Keratinocyte (primary cell): ENCODE measurements around the gene ITGB6. TPM values are rescaled to one million over a fixed set of nuclear protein-coding genes. Genes with fewer than 3 reads are reported as not detected.

Experiments
- DNase-seq: peaks from one replicate; pipeline ENCODE4 v3.0.0-alpha.2; 2011; ENCODE audit warnings: low read depth, missing footprints, low spot score
- FAIRE-seq: peaks from 2 replicates; lab custom pipeline; 2011; peaks lifted over from hg19 to GRCh38; lab: Jason Lieb, UNC
- H2AFZ ChIP-seq: 2 replicates; pipeline ENCODE4 v1.6.0; 2012; ENCODE audit warnings: low read length, control low read depth, inconsistent platforms; ENCODE audit not compliant: control insufficient read depth
- H3K27ac ChIP-seq: 2 replicates; pipeline ENCODE4 v1.5.1; 2011; ENCODE audit warnings: low read length; ENCODE audit not compliant: control insufficient read depth, insufficient read depth
- H3K27me3 ChIP-seq: 3 replicates; pipeline ENCODE4 v1.6.0; 2011; ENCODE audit warnings: low read length; ENCODE audit not compliant: control insufficient read depth, insufficient read depth; ENCODE audit errors: extremely low read depth
- H3K36me3 ChIP-seq, 2 experiments: 2 replicates in 1 of 2; 3 replicates in 1 of 2; pipeline ENCODE4 v1.5.1; 2011; ENCODE audit warnings: low read length in 2 of 2, mild to moderate bottlenecking in 1 of 2; ENCODE audit not compliant: control insufficient read depth in 2 of 2, insufficient read depth in 2 of 2; ENCODE audit errors: extremely low read depth in 1 of 2
- H3K4me1 ChIP-seq: 3 replicates; pipeline ENCODE4 v1.5.1; 2011; ENCODE audit warnings: low read length; ENCODE audit not compliant: control insufficient read depth, insufficient read depth; ENCODE audit errors: extremely low read depth
- H3K4me2 ChIP-seq: 3 replicates; pipeline ENCODE4 v1.6.0; 2011; ENCODE audit warnings: low read depth, low read length; ENCODE audit not compliant: control insufficient read depth, insufficient read depth; ENCODE audit errors: extremely low read depth
- H3K4me3 ChIP-seq, 3 experiments: fragments of 200-600 bp in 1 of 3; sonication (generic) in 1 of 3; 2 replicates in 2 of 3; 3 replicates in 1 of 3; pipeline ENCODE4 v1.5.1; 2011 to 2016; ENCODE audit warnings: low read length in 3 of 3, mild to moderate bottlenecking in 3 of 3, control low read depth in 2 of 3, inconsistent platforms in 1 of 3, low read depth in 1 of 3, mixed read lengths in 1 of 3, mixed run types in 1 of 3, moderate library complexity in 1 of 3; ENCODE audit not compliant: control insufficient read depth in 2 of 3, insufficient read depth in 2 of 3; ENCODE audit errors: extremely low read depth in 1 of 3
- H3K79me2 ChIP-seq: 2 replicates; pipeline ENCODE4 v1.6.0; 2012; ENCODE audit warnings: low read length; ENCODE audit not compliant: control insufficient read depth, insufficient read depth
- H3K9ac ChIP-seq: 3 replicates; pipeline ENCODE4 v1.6.0; 2011; ENCODE audit warnings: low read length; ENCODE audit not compliant: control insufficient read depth, insufficient read depth; ENCODE audit errors: extremely low read depth
- H3K9me1 ChIP-seq: 3 replicates; pipeline ENCODE4 v1.6.0; 2011; ENCODE audit warnings: low read length; ENCODE audit not compliant: control insufficient read depth, insufficient read depth; ENCODE audit errors: extremely low read depth
- H3K9me3 ChIP-seq: 2 replicates; pipeline ENCODE4 v1.5.1; 2012; ENCODE audit warnings: low read depth, low read length; ENCODE audit not compliant: control insufficient read depth
- H4K20me1 ChIP-seq: 3 replicates; pipeline ENCODE4 v1.6.0; 2011; ENCODE audit warnings: low read length; ENCODE audit not compliant: control insufficient read depth, insufficient read depth; ENCODE audit errors: extremely low read depth
- CTCF ChIP-seq, 3 experiments: IDR thresholded peaks in 1 of 3; conservative IDR thresholded peaks in 1 of 3; optimal IDR thresholded peaks in 1 of 3; 2 replicates in 2 of 3; 3 replicates in 1 of 3; pipeline versions ENCODE3 to v1.5.1; 2011; ENCODE audit warnings: low read length in 3 of 3, mild to moderate bottlenecking in 3 of 3, moderate library complexity in 2 of 3, control low read depth in 1 of 3, inconsistent platforms in 1 of 3; ENCODE audit not compliant: insufficient read depth in 2 of 3; ENCODE audit errors: extremely low read depth in 1 of 3
- EZH2 ChIP-seq: IDR thresholded peaks from one replicate; pipeline ENCODE4 v1.6.1; 2012; ENCODE audit warnings: inconsistent platforms, mild to moderate bottlenecking, low read length, moderate library complexity
- dilution Hi-C: fragments of 300-500 bp; cut with MboI; formaldehyde crosslinking; loops from one replicate; pipeline ENCODE4 v1.7.0; 2020; ENCODE audit warnings: low sequenced_read_pairs; ENCODE audit not compliant: extremely low pct_ligation_motif_present
- polyA plus RNA-seq, 5 experiments: library from polyadenylated mRNA; depleted of rRNA in 3 of 5; stranded (reverse) in 3 of 5; stranded (forward) in 1 of 5; unstranded in 1 of 5; fragments of >200 nt; gene quantifications; 1 replicate in 1 of 5; 2 replicates in 3 of 5; 3 replicates in 1 of 5; pipeline versions ENCODE4 v1.2.1 to v1.2.3, GENCODE V29; 2011 to 2012; ENCODE audit warnings: missing spikeins in 2 of 5, low read depth in 1 of 5, low replicate concordance in 1 of 5

Gene ITGB6
- polyA plus RNA-seq, 1 donor (not counting 4 experiments of a cell fraction or from before 2014, with no cell fraction given), result 183 TPM

- peaks cover 0 to 3% of the 10 kb centered on the region in 2 experiments for H3K36me3 ChIP-seq
- peaks cover 2% of the 10 kb centered on the region for H3K79me2 ChIP-seq
- no peak overlapping the region for H3K4me3 ChIP-seq
- H3K9me1 ChIP-seq, result no peaks in the 10 kb centered on the region
- TF ChIP-seq EZH2 (no peak), CTCF (optimal IDR thresholded peaks at IDR 0.05 in 1 of 3, IDR thresholded peaks at IDR 0.05 in 1 of 3, conservative IDR thresholded peaks at IDR 0.05 in 1 of 3; ENCODE audit: extremely low read depth in 1 of 3, insufficient read depth in 2 of 3, low read length in 3 of 3) (no peak)
- H2AFZ ChIP-seq, result no peak overlapping the region
- no peak for DNase-seq
- peaks cover 15% of the 10 kb centered on the region for H3K4me1 ChIP-seq
- H3K9ac ChIP-seq, result no peak overlapping the region
- H3K9me3 ChIP-seq, result no peaks in the 10 kb centered on the region
- dilution Hi-C loops, result no loop called here
- no peak overlapping the region for H3K27ac ChIP-seq
- no peaks in the 10 kb centered on the region for H3K27me3 ChIP-seq
- no peaks in the 10 kb centered on the region for H4K20me1 ChIP-seq
- FAIRE-seq, result no peak
- no peak overlapping the region for H3K4me2 ChIP-seq
These were observed 146.1 kb downstream of the ITGB6 start for GRCh38 chr2:160053946-160054345.

- Histone ChIP-seq H3K9ac (no peak overlapping the region), H3K9me1 (no peaks in the 10 kb centered on the region), H2AFZ (no peak overlapping the region), H3K36me3 (peaks cover 0 to 1% of the 10 kb centered on the region in 2 experiments), H3K4me3 (no peak overlapping the region), H3K4me1 (peaks cover 15% of the 10 kb centered on the region), H3K4me2 (peak overlapping the region; percentile 51), H4K20me1 (no peaks in the 10 kb centered on the region), H3K27me3 (no peaks in the 10 kb centered on the region), H3K27ac (no peak overlapping the region), H3K79me2 (no peaks in the 10 kb centered on the region), H3K9me3 (no peaks in the 10 kb centered on the region)
- TF ChIP-seq EZH2 (no peak), CTCF (optimal IDR thresholded peaks at IDR 0.05 in 1 of 3, IDR thresholded peaks at IDR 0.05 in 1 of 3, conservative IDR thresholded peaks at IDR 0.05 in 1 of 3; ENCODE audit: extremely low read depth in 1 of 3, insufficient read depth in 2 of 3, low read length in 3 of 3) (no peak)
- DNase-seq, result no peak
- dilution Hi-C loops, result no loop called here
- no peak for FAIRE-seq
These were observed 147.5 kb downstream of the ITGB6 start for GRCh38 chr2:160052531-160052930.
